GM12878 (cell line): ENCODE measurements around the gene HNRNPDL. TPM values are rescaled to one million over a fixed set of nuclear protein-coding genes. Genes with fewer than 3 reads are reported as not detected.

Experiments used
- ATAC-seq: fragments of 200-7000 bp; cut with Tn5 transposase; 3 replicates; pipeline ENCODE4 v1.9.1; 2020; ENCODE audit warnings: mild to moderate bottlenecking, moderate library complexity
- BruUV-seq: library from RNA; stranded (reverse); fragments of 400-500 nt; replicated peaks from 2 replicates; lab custom pipeline; 2021; lab: Mats Ljungman, UMichigan
- CTCF ChIA-PET: fragments of 300-600 bp; sonication (Branson Sonifier 250); formaldehyde crosslinking; extraction: SDS; loops from one replicate; lab custom pipeline; 2021; ENCODE audit warnings: inconsistent platforms; lab: Yijun Ruan, JAX
- POLR2A ChIA-PET: fragments of 350-600 bp; formaldehyde crosslinking; extraction: SDS; loops from one replicate; lab custom pipeline; 2021; ENCODE audit warnings: inconsistent platforms; lab: Charles Lee
- RAD21 ChIA-PET: fragments of 300-600 bp; sonication (Branson Sonifier 250); formaldehyde crosslinking; loops from one replicate; lab custom pipeline; 2023; ENCODE audit warnings: antibody characterized with exemption; ENCODE audit not compliant: unreplicated experiment; lab: Charles Lee
- SMC1A ChIA-PET: fragments of 300-600 bp; sonication (Branson Sonifier 250); formaldehyde crosslinking; loops from one replicate; lab custom pipeline; 2023; ENCODE audit not compliant: unreplicated experiment, uncharacterized antibody; lab: Charles Lee
- DNase-seq: peaks from one replicate; pipeline ENCODE4 v3.0.0-alpha.2; 2011; ENCODE audit warnings: low read depth, low spot score
- FAIRE-seq: peaks from 3 replicates; lab custom pipeline; 2011; peaks lifted over from hg19 to GRCh38; lab: Jason Lieb, UNC
- H2AFZ ChIP-seq: 2 replicates; pipeline ENCODE4 v1.6.0; 2011; ENCODE audit warnings: low read depth, low read length, control low read depth; ENCODE audit not compliant: control insufficient read depth
- H3K27ac ChIP-seq: 2 replicates; pipeline ENCODE4 v1.5.1; 2011; ENCODE audit warnings: control low read depth; ENCODE audit not compliant: control insufficient read depth, insufficient read depth
- H3K27me3 ChIP-seq, 2 experiments: replicated peaks in 1 of 2; 2 replicates each; pipeline versions ENCODE4 v1.6.0 to v1.6.1; 2011; ENCODE audit warnings: low read length in 1 of 2; ENCODE audit not compliant: control insufficient read depth in 2 of 2, insufficient read depth in 2 of 2
- H3K36me3 ChIP-seq, 2 experiments: 2 replicates each; pipeline ENCODE4 v1.5.1; 2011; ENCODE audit warnings: low read length in 1 of 2; ENCODE audit not compliant: control insufficient read depth in 2 of 2, insufficient read depth in 2 of 2
- H3K4me1 ChIP-seq: 2 replicates; pipeline ENCODE4 v1.6.1; 2011; ENCODE audit warnings: mild to moderate bottlenecking, low read length, moderate library complexity, mixed read lengths; ENCODE audit not compliant: control insufficient read depth, insufficient read depth
- H3K4me2 ChIP-seq: 2 replicates; pipeline ENCODE4 v1.6.0; 2011; ENCODE audit warnings: control low read depth; ENCODE audit not compliant: control insufficient read depth, insufficient read depth
- H3K4me3 ChIP-seq: fragments of 200-600 bp; sonication (generic); 2 replicates; pipeline ENCODE4 v1.5.1; 2016
- H3K79me2 ChIP-seq: 2 replicates; pipeline ENCODE4 v1.6.0; 2011; ENCODE audit warnings: low read length; ENCODE audit not compliant: control insufficient read depth, insufficient read depth
- H3K9ac ChIP-seq: 2 replicates; pipeline ENCODE4 v1.8.0; 2011; ENCODE audit warnings: low read length, control low read depth, mixed read lengths; ENCODE audit not compliant: control insufficient read depth, insufficient read depth
- H3K9me3 ChIP-seq: replicated peaks from 3 replicates; pipeline ENCODE4 v1.5.1; 2011; ENCODE audit warnings: mild to moderate bottlenecking, low read length; ENCODE audit not compliant: control insufficient read depth, insufficient read depth
- H4K20me1 ChIP-seq: 2 replicates; pipeline ENCODE4 v1.6.0; 2011; ENCODE audit not compliant: control insufficient read depth, insufficient read depth
- CEBPB ChIP-seq, 2 experiments: fragments of 150-350 bp in 1 of 2; IDR thresholded peaks; 2 replicates each; pipeline ENCODE4 v1.6.1; 2012 to 2014; ENCODE audit warnings: low read depth in 2 of 2, low read length in 2 of 2, borderline replicate concordance in 1 of 2, inconsistent platforms in 1 of 2
- MTA3 ChIP-seq: IDR thresholded peaks from 2 replicates; pipeline ENCODE4 v1.6.1; 2012; ENCODE audit warnings: low read length, inconsistent platforms, borderline replicate concordance
- NBN ChIP-seq: fragments of 450-650 bp; IDR thresholded peaks from 2 replicates; pipeline ENCODE4 v1.6.1; 2016
- SMARCA5 ChIP-seq: fragments of 450-650 bp; IDR thresholded peaks from 2 replicates; pipeline ENCODE4 v1.6.1; 2017; ENCODE audit warnings: mild to moderate bottlenecking
- SRF ChIP-seq, 2 experiments: IDR thresholded peaks; 2 replicates each; pipeline ENCODE4 v1.6.1; 2011; ENCODE audit warnings: low read depth in 2 of 2, low read length in 2 of 2, mild to moderate bottlenecking in 1 of 2, moderate library complexity in 1 of 2
- TCF12 ChIP-seq: IDR thresholded peaks from 2 replicates; pipeline ENCODE4 v1.6.1; 2011; ENCODE audit warnings: low read depth, mild to moderate bottlenecking, low read length
- WGBS: methylation state at CpG from one replicate; pipeline ENCODE4 v1.1.6; 2016; ENCODE audit warnings: low lambda C conversion rate; ENCODE audit not compliant: insufficient replicate concordance, insufficient coverage; ENCODE audit errors: missing lambda C conversion rate; 5-methylcytosine and 5-hydroxymethylcytosine counted together
- in situ Hi-C: fragments of 300-500 bp; cut with MboI; formaldehyde crosslinking; loops from 9 replicates; pipeline ENCODE4 v1.14.3; 2018; ENCODE audit warnings: mixed read lengths
- intact Hi-C: fragments of 100-400 bp; cut with micrococcal nuclease; formaldehyde crosslinking; loops from one replicate; pipeline ENCODE4 v1.14.2; 2022; ENCODE audit not compliant: unreplicated experiment
- polyA plus RNA-seq, 11 experiments: library from polyadenylated mRNA; depleted of rRNA in 4 of 11; unstranded in 6 of 11; stranded (reverse) in 5 of 11; fragments of >200 nt; fragmentation: Nextera tagmentation in 4 of 11; fragmentation: Illumina TruSeq in 1 of 11; extraction: Ambion mirVana in 4 of 11; extraction: Trizol in 1 of 11; gene quantifications; 1 replicate in 1 of 11; 2 replicates in 10 of 11; pipeline versions ENCODE4 v1.2.1 to v1.2.3, GENCODE V29; 2011 to 2016; ENCODE audit warnings: inconsistent platforms in 2 of 11, missing spikeins in 2 of 11, low read depth in 1 of 11
- total RNA-seq, 4 experiments: library from RNA; depleted of rRNA in 3 of 4; stranded (reverse); fragments of >200 nt in 3 of 4; fragmentation: Illumina TruSeq in 1 of 4; extraction: Trizol in 1 of 4; gene quantifications; 2 replicates each; pipeline versions ENCODE4 v1.2.1 to v1.2.3, GENCODE V29; 2013 to 2021
- TF ChIP-seq, protein P1 (sequence below): IDR thresholded peaks from 2 replicates; pipeline ENCODE4 v1.6.1; 2011; ENCODE audit warnings: borderline replicate concordance, low read depth, mild to moderate bottlenecking, moderate library complexity, low read length; ENCODE audit not compliant: insufficient read depth, poor library complexity, severe bottlenecking

The HNRNPDL gene
- total and polyA plus RNA-seq, 10 of the 15 experiments (the other 5 are each of a cell fraction or from before 2014, with no cell fraction given): 217 to 510 (median 345) TPM

DNA sequence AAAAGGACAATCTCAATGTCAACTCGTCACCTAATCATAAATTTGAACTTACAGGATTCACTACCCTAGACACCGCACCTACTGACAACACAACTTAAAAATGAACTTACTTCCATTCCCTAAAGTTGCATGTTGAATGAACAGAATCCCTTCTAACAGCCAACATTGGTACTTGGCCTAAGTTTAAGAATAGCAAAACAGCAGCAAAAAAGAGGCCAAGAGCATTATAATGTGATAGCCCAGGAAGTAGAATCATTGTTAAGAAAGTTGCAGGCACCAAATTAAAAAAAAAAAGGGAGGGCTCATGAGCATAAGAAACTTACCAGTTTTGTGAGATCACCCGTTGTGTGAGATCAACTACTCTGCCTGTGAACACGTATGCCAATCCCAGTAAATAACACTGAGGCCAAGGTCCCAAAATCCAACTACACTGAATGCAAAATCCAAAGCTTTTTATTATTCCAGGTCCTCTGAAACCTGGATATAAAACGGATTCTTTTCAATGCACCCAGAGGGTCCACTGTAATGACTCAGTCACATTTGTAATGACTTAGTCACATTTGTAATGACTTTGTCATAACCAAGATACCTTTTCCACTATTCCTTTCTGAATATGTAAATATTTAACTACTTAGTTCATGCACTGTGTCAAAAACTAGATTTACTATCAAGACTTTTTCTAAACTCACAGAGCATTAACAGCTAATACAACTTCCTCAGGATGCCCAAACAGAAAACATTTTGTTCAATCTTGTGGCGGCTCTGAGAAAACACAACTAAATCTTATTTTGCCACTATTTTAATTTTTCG, 6.8 kb downstream of the HNRNPDL start (continued):
- TF ChIP-seq SRF (IDR thresholded peaks at IDR 0.05; ENCODE audit: low read depth in 2 of 2, low read length in 2 of 2): no peak
- TF ChIP-seq MTA3: peak; percentile 4; the same call in 1 of the 2 replicates
- TF ChIP-seq TCF12: no peak
- TF ChIP-seq SMARCA5: no peak
- TF ChIP-seq NBN: no peak
- TF ChIP-seq, all 136 proteins: peak for 8

DNA sequence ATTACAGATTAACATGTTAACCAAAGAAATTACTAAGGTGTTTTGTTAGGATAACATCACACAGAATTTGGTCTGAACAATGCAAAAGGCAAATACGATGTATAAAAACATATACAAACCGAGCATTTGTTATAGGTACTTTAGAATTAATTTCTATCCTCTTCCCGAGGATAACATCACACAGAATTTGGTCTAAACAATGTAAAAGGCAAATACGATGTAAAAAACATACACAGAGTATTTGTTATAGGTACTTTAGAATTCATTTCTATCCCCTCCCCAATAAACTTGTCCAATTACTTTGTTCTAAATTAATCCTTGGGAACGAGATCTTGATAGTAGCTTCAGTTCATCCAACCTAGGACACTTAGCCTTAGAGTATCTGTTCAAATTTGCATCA, 7.6 kb downstream of the HNRNPDL start:
- peaks cover 3% of the 10 kb centered on the region; the same call in 1 of the 2 replicates for H3K4me1 ChIP-seq
- in situ Hi-C loops: loop anchor here (10.0 kb wide), 1 partner anchor 48 kb away; the partner anchor contains the start of gene HNRNPD
- FAIRE-seq: no peak
- peaks cover 7% of the 10 kb centered on the region for H4K20me1 ChIP-seq
- no peak overlapping the region for H3K4me2 ChIP-seq
- H3K9me3 ChIP-seq: no peaks in the 10 kb centered on the region
- ATAC-seq: no peak
- no TSS peak for BruUV-seq
- no peak overlapping the region for H3K9ac ChIP-seq
- no peak for DNase-seq
- POLR2A ChIA-PET: no interaction called here
- SMC1A ChIA-PET: interaction anchor here (0.7 to 1.0 kb wide), 2 partner anchors 9 to 56 kb away, joined by 3 read pairs; no protein-coding TSS in a partner anchor
- no peak overlapping the region for H3K4me3 ChIP-seq
- CTCF ChIA-PET: no interaction called here
- TF ChIP-seq, protein P1, sequence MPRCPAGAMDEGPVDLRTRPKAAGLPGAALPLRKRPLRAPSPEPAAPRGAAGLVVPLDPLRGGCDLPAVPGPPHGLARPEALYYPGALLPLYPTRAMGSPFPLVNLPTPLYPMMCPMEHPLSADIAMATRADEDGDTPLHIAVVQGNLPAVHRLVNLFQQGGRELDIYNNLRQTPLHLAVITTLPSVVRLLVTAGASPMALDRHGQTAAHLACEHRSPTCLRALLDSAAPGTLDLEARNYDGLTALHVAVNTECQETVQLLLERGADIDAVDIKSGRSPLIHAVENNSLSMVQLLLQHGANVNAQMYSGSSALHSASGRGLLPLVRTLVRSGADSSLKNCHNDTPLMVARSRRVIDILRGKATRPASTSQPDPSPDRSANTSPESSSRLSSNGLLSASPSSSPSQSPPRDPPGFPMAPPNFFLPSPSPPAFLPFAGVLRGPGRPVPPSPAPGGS: no peak
- no peak for TF ChIP-seq CEBPB (IDR thresholded peaks at IDR 0.05; ENCODE audit: borderline replicate concordance in 1 of 2, low read depth in 2 of 2, low read length in 2 of 2)
- no peak overlapping the region for H2AFZ ChIP-seq
- peaks cover 2 to 21% of the 10 kb centered on the region in 2 experiments for H3K36me3 ChIP-seq
- intact Hi-C loops: loop anchor here (10.0 kb wide), 1 partner anchor 138 kb away; no protein-coding TSS in a partner anchor
- RAD21 ChIA-PET: no interaction called here
- peaks cover 21% of the 10 kb centered on the region for H3K79me2 ChIP-seq
- no peaks in the 10 kb centered on the region for H3K27me3 ChIP-seq
- H3K27ac ChIP-seq: no peak overlapping the region
- WGBS: 77% methylated on average over 5 of the region's 5 CpGs
